IMR-90 (cell line): ENCODE results near the gene RTCA. TPM values are rescaled to one million over a fixed set of nuclear protein-coding genes. Genes with fewer than 3 reads are reported as not detected.

Experiments used
- ATAC-seq: fragments of 200-7000 bp; cut with Tn5 transposase; 2 replicates; pipeline ENCODE4 v1.9.1; 2020; ENCODE audit warnings: low read depth, mild to moderate bottlenecking, moderate library complexity
- BruUV-seq: library from RNA; stranded (reverse); fragments of 400-500 nt; replicated peaks from 2 replicates; lab custom pipeline; 2021; lab: Mats Ljungman, UMichigan
- CTCF ChIA-PET: fragments of 300-600 bp; formaldehyde crosslinking; extraction: SDS; loops from one replicate; lab custom pipeline; 2021; ENCODE audit warnings: antibody characterized with exemption; lab: Yijun Ruan, JAX
- POLR2A ChIA-PET: fragments of 300-600 bp; sonication (Branson Sonifier 250); formaldehyde crosslinking; loops from one replicate; lab custom pipeline; 2022; ENCODE audit warnings: antibody characterized with exemption; ENCODE audit not compliant: unreplicated experiment; lab: Charles Lee
- DNase-seq: peaks from one replicate; pipeline ENCODE4 v3.0.0; 2013
- H2AFZ ChIP-seq: replicated peaks from 2 replicates; pipeline ENCODE3; 2013; ENCODE audit warnings: low read length, mild to moderate bottlenecking; ENCODE audit not compliant: poor library complexity
- H2AK5ac ChIP-seq: 2 replicates; pipeline ENCODE4 v1.6.1; 2013; ENCODE audit warnings: low read depth, low read length, inconsistent platforms
- H2AK9ac ChIP-seq: replicated peaks from 2 replicates; pipeline ENCODE3; 2013; ENCODE audit warnings: mild to moderate bottlenecking, low read depth, low read length, moderate library complexity; ENCODE audit not compliant: poor library complexity
- H2BK120ac ChIP-seq: 2 replicates; pipeline ENCODE4 v1.6.1; 2013; ENCODE audit warnings: low read depth, low read length, inconsistent platforms
- H2BK15ac ChIP-seq: 3 replicates; pipeline ENCODE4 v1.6.1; 2013; ENCODE audit warnings: low read depth, low read length, inconsistent platforms
- H2BK20ac ChIP-seq: 2 replicates; pipeline ENCODE4 v1.6.1; 2013; ENCODE audit warnings: low read depth, mild to moderate bottlenecking, inconsistent platforms, low read length, moderate library complexity
- H2BK5ac ChIP-seq: 2 replicates; pipeline ENCODE4 v1.6.1; 2013; ENCODE audit warnings: mild to moderate bottlenecking, low read depth, low read length, inconsistent platforms; ENCODE audit not compliant: poor library complexity, severe bottlenecking
- H3K14ac ChIP-seq: replicated peaks from 2 replicates; pipeline ENCODE4 v1.6.1; 2013; ENCODE audit warnings: low read depth, low read length, inconsistent platforms
- H3K18ac ChIP-seq: 2 replicates; pipeline ENCODE4 v1.6.1; 2013; ENCODE audit warnings: low read depth, low read length, control low read depth
- H3K23ac ChIP-seq: 2 replicates; pipeline ENCODE4 v1.6.1; 2013; ENCODE audit warnings: low read depth, low read length, inconsistent platforms
- H3K27ac ChIP-seq: 2 replicates; pipeline ENCODE4 v1.5.1; 2013; ENCODE audit warnings: mild to moderate bottlenecking, control low read depth, low read length; ENCODE audit not compliant: insufficient read depth
- H3K27me3 ChIP-seq: 2 replicates; pipeline ENCODE4 v1.6.1; 2013; ENCODE audit warnings: low read length; ENCODE audit not compliant: control insufficient read depth, insufficient read depth
- H3K36me3 ChIP-seq: 2 replicates; pipeline ENCODE4 v1.6.1; 2013; ENCODE audit warnings: low read length, mixed read lengths; ENCODE audit not compliant: control insufficient read depth, insufficient read depth
- H3K4ac ChIP-seq: 2 replicates; pipeline ENCODE4 v1.6.1; 2013; ENCODE audit warnings: low read depth, low read length, inconsistent platforms
- H3K4me1 ChIP-seq: 2 replicates; pipeline ENCODE4 v1.6.1; 2013; ENCODE audit warnings: low read length, mixed read lengths; ENCODE audit not compliant: control insufficient read depth, insufficient read depth
- H3K4me2 ChIP-seq: 2 replicates; pipeline ENCODE4 v1.6.1; 2013; ENCODE audit warnings: low read depth, mild to moderate bottlenecking, control low read depth, low read length, moderate library complexity
- H3K4me3 ChIP-seq: 2 replicates; pipeline ENCODE4 v1.5.1; 2013; ENCODE audit warnings: low read depth, mild to moderate bottlenecking, control low read depth, low read length, moderate library complexity; ENCODE audit not compliant: insufficient read depth
- H3K56ac ChIP-seq: 2 replicates; pipeline ENCODE4 v1.6.1; 2013; ENCODE audit warnings: low read length, inconsistent platforms; ENCODE audit not compliant: insufficient read depth; ENCODE audit errors: extremely low read depth
- H3K79me1 ChIP-seq, 2 experiments: 2 replicates each; pipeline ENCODE4 v1.6.1; 2013; ENCODE audit warnings: low read length in 2 of 2, inconsistent platforms in 1 of 2, low read depth in 1 of 2
- H3K9ac ChIP-seq: 2 replicates; pipeline ENCODE4 v1.6.1; 2013; ENCODE audit warnings: low read depth, low read length, control low read depth
- H3K9me1 ChIP-seq: 2 replicates; pipeline ENCODE4 v1.6.1; 2013; ENCODE audit warnings: low read length, inconsistent platforms; ENCODE audit not compliant: insufficient read depth
- H3K9me3 ChIP-seq: 2 replicates; pipeline ENCODE4 v1.6.1; 2013; ENCODE audit warnings: low read length; ENCODE audit not compliant: control insufficient read depth, insufficient read depth
- H4K20me1 ChIP-seq: 2 replicates; pipeline ENCODE4 v1.6.1; 2013; ENCODE audit warnings: low read length, inconsistent platforms; ENCODE audit not compliant: insufficient read depth
- H4K5ac ChIP-seq: 2 replicates; pipeline ENCODE4 v1.6.1; 2013; ENCODE audit warnings: mild to moderate bottlenecking, low read depth, low read length, control low read depth
- H4K8ac ChIP-seq, 2 experiments: 2 replicates each; pipeline ENCODE4 v1.6.1; 2013; ENCODE audit warnings: low read depth in 2 of 2, low read length in 2 of 2, control low read depth in 1 of 2, inconsistent platforms in 1 of 2
- H4K91ac ChIP-seq: 2 replicates; pipeline ENCODE4 v1.6.1; 2013; ENCODE audit warnings: low read depth, low read length, inconsistent platforms; ENCODE audit not compliant: insufficient read depth
- BHLHE40 ChIP-seq: fragments of 150-350 bp; IDR thresholded peaks from 2 replicates; pipeline ENCODE4 v1.6.1; 2016; ENCODE audit warnings: mild to moderate bottlenecking, low read depth, low read length
- CHD1 ChIP-seq: IDR thresholded peaks from 2 replicates; pipeline ENCODE4 v1.6.1; 2012; ENCODE audit warnings: low read depth, low read length, improper control_type of control experiment
- ELK1 ChIP-seq: fragments of 150-350 bp; IDR thresholded peaks from 2 replicates; pipeline ENCODE4 v1.6.1; 2016; ENCODE audit warnings: low read depth, mild to moderate bottlenecking, low read length, moderate library complexity, borderline replicate concordance
- FOS ChIP-seq: fragments of 150-350 bp; IDR thresholded peaks from 2 replicates; pipeline ENCODE4 v1.6.1; 2016; ENCODE audit warnings: low read depth, low read length
- MAFK ChIP-seq: IDR thresholded peaks from 2 replicates; pipeline ENCODE4 v1.6.1; 2012; ENCODE audit warnings: low read depth, low read length, improper control_type of control experiment
- MAZ ChIP-seq: IDR thresholded peaks from 2 replicates; pipeline ENCODE4 v1.6.1; 2012; ENCODE audit warnings: low read depth, mild to moderate bottlenecking, low read length, improper control_type of control experiment, moderate library complexity, borderline replicate concordance
- MXI1 ChIP-seq: IDR thresholded peaks from 2 replicates; pipeline ENCODE4 v1.6.1; 2012; ENCODE audit warnings: low read depth, mild to moderate bottlenecking, low read length, moderate library complexity, borderline replicate concordance
- NFE2L2 ChIP-seq: fragments of 150-350 bp; IDR thresholded peaks from 2 replicates; pipeline ENCODE4 v1.6.1; 2016; ENCODE audit warnings: low read depth, mild to moderate bottlenecking, low read length
- POLR2A ChIP-seq: IDR thresholded peaks from 2 replicates; pipeline ENCODE4 v1.6.1; 2012; ENCODE audit warnings: mild to moderate bottlenecking, low read depth, low read length
- RAD21 ChIP-seq: IDR thresholded peaks from 2 replicates; pipeline ENCODE4 v1.6.1; 2012; ENCODE audit warnings: low read length, improper control_type of control experiment
- RCOR1 ChIP-seq: IDR thresholded peaks from 2 replicates; pipeline ENCODE4 v1.6.1; 2012; ENCODE audit warnings: mild to moderate bottlenecking, low read length, improper control_type of control experiment; ENCODE audit not compliant: insufficient replicate concordance
- RFX5 ChIP-seq: IDR thresholded peaks from 2 replicates; pipeline ENCODE4 v1.8.0; 2012; ENCODE audit warnings: low read depth, mild to moderate bottlenecking, low read length, moderate library complexity
- SMC3 ChIP-seq: fragments of 150-350 bp; IDR thresholded peaks from 2 replicates; pipeline ENCODE4 v1.6.1; 2016; ENCODE audit warnings: low read depth, mild to moderate bottlenecking, antibody characterized with exemption, low read length, moderate library complexity
- WGBS, 2 experiments: methylation state at CpG; one replicate each; pipeline versions ENCODE4 v1.1.5 to v1.1.7; 2013; ENCODE audit warnings: missing lambda C conversion rate in 2 of 2; ENCODE audit not compliant: insufficient read length in 1 of 2; ENCODE audit errors: extremely low coverage in 2 of 2; 5-methylcytosine and 5-hydroxymethylcytosine counted together
- dilution Hi-C: fragments of 300-500 bp; cut with HindIII; formaldehyde crosslinking; loops from one replicate; pipeline ENCODE4 v1.14.3; 2018; ENCODE audit warnings: low sequenced_read_pairs; ENCODE audit not compliant: unreplicated experiment
- in situ Hi-C: fragments of 300-500 bp; cut with MboI; formaldehyde crosslinking; loops from 3 replicates; pipeline ENCODE4 v1.14.3; 2019; ENCODE audit warnings: low sequenced_read_pairs, inconsistent platforms, mixed read lengths
- intact Hi-C: fragments of 100-400 bp; cut with micrococcal nuclease; formaldehyde crosslinking; loops from 2 replicates; pipeline ENCODE4 v1.10.0; 2022
- polyA plus RNA-seq, 3 experiments: library from polyadenylated mRNA; depleted of rRNA; stranded (reverse); fragments of >200 nt; gene quantifications; 2 replicates each; pipeline ENCODE4 v1.2.3, GENCODE V29; 2012; ENCODE audit warnings: low replicate concordance in 1 of 3
- total RNA-seq: library from RNA; depleted of rRNA; stranded (reverse); fragments of >200 nt; gene quantifications from 2 replicates; pipeline ENCODE4 v1.2.3, GENCODE V29; 2012
- TF ChIP-seq, protein P1 (sequence below): conservative IDR thresholded peaks from 2 replicates; pipeline ENCODE4 v1.5.1; 2012; ENCODE audit warnings: mild to moderate bottlenecking, low read depth, low read length, improper control_type of control experiment
- TF ChIP-seq, protein P2 (sequence below): fragments of 150-350 bp; IDR thresholded peaks from 2 replicates; pipeline ENCODE4 v1.6.1; 2017; ENCODE audit warnings: mild to moderate bottlenecking, antibody characterized with exemption, low read length, low read depth

RTCA gene
- total and polyA plus RNA-seq, 2 of the 4 experiments (the other 2 are of a cell fraction): 26.9 to 29.6 TPM

- DNase-seq: no peak
- H3K27me3 ChIP-seq: no peaks in the 10 kb centered on the region
Observed at GRCh38 chr1:100229681-100230443, 36.2 kb upstream of the RTCA start.

More at GRCh38 chr1:100229681-100230443, 36.2 kb upstream of the RTCA start:
- no peaks in the 10 kb centered on the region for H3K9me3 ChIP-seq
- no peak overlapping the region for H3K4me2 ChIP-seq
- no peak overlapping the region for H3K4ac ChIP-seq
- H4K5ac ChIP-seq: no peak overlapping the region
- H2BK5ac ChIP-seq: no peak overlapping the region
- ATAC-seq: no peak
- no peak overlapping the region for H4K91ac ChIP-seq
- H3K27ac ChIP-seq: no peak overlapping the region
- no peak overlapping the region for H2AK9ac ChIP-seq
- H3K4me3 ChIP-seq: no peak overlapping the region
- H3K23ac ChIP-seq: no peak overlapping the region
- H2BK120ac ChIP-seq: no peak overlapping the region
- intact Hi-C loops (loop anchor here (10.0 kb wide), 2 partner anchors 45 to 85 kb away; no protein-coding TSS in a partner anchor), dilution Hi-C loops (no loop called here), in situ Hi-C loops (no loop called here)
- H3K79me1 ChIP-seq: no peaks in the 10 kb centered on the region
- no peak overlapping the region for H2BK15ac ChIP-seq
- no peaks in the 10 kb centered on the region for H4K20me1 ChIP-seq
- no peak overlapping the region for H2AK5ac ChIP-seq
- no TSS peak for BruUV-seq
- no peak overlapping the region for H3K56ac ChIP-seq
- no CpG with 5 or more reads among the region's 4 CpGs for WGBS, 2 experiments
- H3K14ac ChIP-seq: no peak overlapping the region
- no peak overlapping the region for H2BK20ac ChIP-seq
- ChIA-PET POLR2A (no interaction called here), CTCF (no interaction called here)
- no peaks in the 10 kb centered on the region for H3K9me1 ChIP-seq
- no peaks in the 10 kb centered on the region for H3K4me1 ChIP-seq
- no peak overlapping the region for H2AFZ ChIP-seq
- TF ChIP-seq MXI1 (no peak), MAZ (no peak), BHLHE40 (no peak), FOS (no peak), CHD1 (no peak), ELK1 (no peak), MAFK (no peak), NFE2L2 (no peak), RAD21 (no peak), RCOR1 (no peak), RFX5 (no peak), SMC3 (no peak), POLR2A (no peak)
- TF ChIP-seq, protein P1, sequence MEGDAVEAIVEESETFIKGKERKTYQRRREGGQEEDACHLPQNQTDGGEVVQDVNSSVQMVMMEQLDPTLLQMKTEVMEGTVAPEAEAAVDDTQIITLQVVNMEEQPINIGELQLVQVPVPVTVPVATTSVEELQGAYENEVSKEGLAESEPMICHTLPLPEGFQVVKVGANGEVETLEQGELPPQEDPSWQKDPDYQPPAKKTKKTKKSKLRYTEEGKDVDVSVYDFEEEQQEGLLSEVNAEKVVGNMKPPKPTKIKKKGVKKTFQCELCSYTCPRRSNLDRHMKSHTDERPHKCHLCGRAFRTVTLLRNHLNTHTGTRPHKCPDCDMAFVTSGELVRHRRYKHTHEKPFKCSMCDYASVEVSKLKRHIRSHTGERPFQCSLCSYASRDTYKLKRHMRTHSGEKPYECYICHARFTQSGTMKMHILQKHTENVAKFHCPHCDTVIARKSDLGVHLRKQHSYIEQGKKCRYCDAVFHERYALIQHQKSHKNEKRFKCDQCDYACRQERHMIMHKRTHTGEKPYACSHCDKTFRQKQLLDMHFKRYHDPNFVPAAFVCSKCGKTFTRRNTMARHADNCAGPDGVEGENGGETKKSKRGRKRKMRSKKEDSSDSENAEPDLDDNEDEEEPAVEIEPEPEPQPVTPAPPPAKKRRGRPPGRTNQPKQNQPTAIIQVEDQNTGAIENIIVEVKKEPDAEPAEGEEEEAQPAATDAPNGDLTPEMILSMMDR: no peak
- TF ChIP-seq, protein P2, sequence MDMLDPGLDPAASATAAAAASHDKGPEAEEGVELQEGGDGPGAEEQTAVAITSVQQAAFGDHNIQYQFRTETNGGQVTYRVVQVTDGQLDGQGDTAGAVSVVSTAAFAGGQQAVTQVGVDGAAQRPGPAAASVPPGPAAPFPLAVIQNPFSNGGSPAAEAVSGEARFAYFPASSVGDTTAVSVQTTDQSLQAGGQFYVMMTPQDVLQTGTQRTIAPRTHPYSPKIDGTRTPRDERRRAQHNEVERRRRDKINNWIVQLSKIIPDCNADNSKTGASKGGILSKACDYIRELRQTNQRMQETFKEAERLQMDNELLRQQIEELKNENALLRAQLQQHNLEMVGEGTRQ: no peak
- peaks cover 17% of the 10 kb centered on the region for H3K36me3 ChIP-seq
- no peak overlapping the region for H4K8ac ChIP-seq
- H3K9ac ChIP-seq: no peak overlapping the region
- no peak overlapping the region for H3K18ac ChIP-seq
